HepG2 (cell line): ENCODE measurements around the gene MAJIN. TPM values are rescaled to one million over a fixed set of nuclear protein-coding genes. Genes with fewer than 3 reads are reported as not detected.

ENCODE experiments used
- ATAC-seq: fragments of 200-7000 bp; cut with Tn5 transposase; 3 replicates; pipeline ENCODE4 v1.9.1; 2020; ENCODE audit warnings: mild to moderate bottlenecking, moderate library complexity
- BruUV-seq: library from RNA; stranded (reverse); fragments of 400-500 nt; replicated peaks from 2 replicates; lab custom pipeline; 2021; lab: Mats Ljungman, UMichigan
- CTCF ChIA-PET: fragments of 300-600 bp; formaldehyde crosslinking; extraction: SDS; loops from one replicate; lab custom pipeline; 2021; ENCODE audit warnings: low total read pairs, inconsistent platforms, low intra/inter-chr PET ratio; lab: Yijun Ruan, JAX
- POLR2A ChIA-PET: fragments of 350-600 bp; sonication (Branson Sonifier 250); formaldehyde crosslinking; loops from one replicate; lab custom pipeline; 2020; ENCODE audit warnings: antibody characterized with exemption, inconsistent platforms; lab: Yijun Ruan, JAX
- DNase-seq: peaks from one replicate; pipeline ENCODE4 v3.0.0-alpha.2; 2015; ENCODE audit warnings: low spot score
- FAIRE-seq: peaks from 3 replicates; lab custom pipeline; 2011; peaks lifted over from hg19 to GRCh38; lab: Jason Lieb, UNC
- H2AFZ ChIP-seq: one replicate; pipeline ENCODE4 v1.6.1; 2011; ENCODE audit warnings: low read length, inconsistent platforms
- H3K27ac ChIP-seq: fragments of 300-600 bp; 3 replicates; pipeline ENCODE4 v1.8.0; 2011; ENCODE audit warnings: mixed run types, mild to moderate bottlenecking, mixed read lengths, low read length, inconsistent platforms; ENCODE audit not compliant: insufficient read depth; ENCODE audit errors: extremely low read length
- H3K27me3 ChIP-seq, 2 experiments: fragments of 200-600 bp in 1 of 2; 2 replicates in 1 of 2; 3 replicates in 1 of 2; pipeline versions ENCODE4 v1.6.0 to v1.8.0; 2011; ENCODE audit warnings: low read length in 2 of 2, mild to moderate bottlenecking in 2 of 2, moderate library complexity in 2 of 2, inconsistent platforms in 1 of 2; ENCODE audit not compliant: insufficient read depth in 2 of 2, control insufficient read depth in 1 of 2
- H3K36me3 ChIP-seq, 2 experiments: fragments of 200-600 bp in 1 of 2; replicated peaks in 1 of 2; 2 replicates in 1 of 2; 3 replicates in 1 of 2; pipeline versions ENCODE4 v1.5.1 to v1.8.0; 2011; ENCODE audit warnings: low read length in 2 of 2, inconsistent platforms in 1 of 2; ENCODE audit not compliant: insufficient read depth in 2 of 2, control insufficient read depth in 1 of 2
- H3K4me1 ChIP-seq: 2 replicates; pipeline ENCODE4 v1.5.1; 2012; ENCODE audit warnings: low read length, inconsistent platforms; ENCODE audit not compliant: insufficient read depth
- H3K4me2 ChIP-seq: 2 replicates; pipeline ENCODE4 v1.6.0; 2011; ENCODE audit warnings: low read depth, low read length, inconsistent platforms
- H3K4me3 ChIP-seq, 3 experiments: fragments of 200-600 bp in 1 of 3; sonication (generic), shearing (Covaris generic) in 1 of 3; replicated peaks in 1 of 3; 2 replicates each; pipeline ENCODE4 v1.5.1; 2011 to 2016; ENCODE audit warnings: low read length in 3 of 3, inconsistent platforms in 2 of 3, low read depth in 2 of 3, mild to moderate bottlenecking in 2 of 3, control low read depth in 1 of 3, mixed read lengths in 1 of 3; ENCODE audit not compliant: insufficient read depth in 1 of 3
- H3K79me2 ChIP-seq: one replicate; pipeline ENCODE4 v1.6.1; 2011; ENCODE audit warnings: low read length, inconsistent platforms; ENCODE audit not compliant: insufficient read depth
- H3K9ac ChIP-seq: 2 replicates; pipeline ENCODE4 v1.6.0; 2011; ENCODE audit warnings: mild to moderate bottlenecking, low read depth, low read length, inconsistent platforms; ENCODE audit not compliant: insufficient read depth
- H3K9me3 ChIP-seq: 2 replicates; pipeline ENCODE4 v1.5.1; 2012; ENCODE audit warnings: mild to moderate bottlenecking, low read length
- H4K20me1 ChIP-seq: 2 replicates; pipeline ENCODE4 v1.6.0; 2011; ENCODE audit warnings: inconsistent platforms, mild to moderate bottlenecking, low read length, moderate library complexity; ENCODE audit not compliant: insufficient read depth
- ERF ChIP-seq: IDR thresholded peaks from 2 replicates; pipeline ENCODE4 v1.6.1; 2018; ENCODE audit warnings: missing biosample characterization, missing genetic modification reagents
- KLF13 ChIP-seq: sonication (generic); formaldehyde crosslinking; IDR thresholded peaks from 2 replicates; pipeline ENCODE4 v1.4.0; 2020; ENCODE audit warnings: mild to moderate bottlenecking, missing genetic modification reagents
- NFYC ChIP-seq: IDR thresholded peaks from 2 replicates; pipeline ENCODE4 v1.6.1; 2016; ENCODE audit warnings: missing genetic modification reagents, missing compliant biosample characterization
- POGZ ChIP-seq: sonication (generic); formaldehyde crosslinking; IDR thresholded peaks from 2 replicates; pipeline ENCODE4 v1.4.0; 2020; ENCODE audit warnings: mild to moderate bottlenecking, missing genetic modification reagents
- RNF219 ChIP-seq: sonication (generic); formaldehyde crosslinking; IDR thresholded peaks from 2 replicates; pipeline ENCODE4 v1.5.0; 2020; ENCODE audit warnings: mild to moderate bottlenecking, missing genetic modification reagents
- ZNF530 ChIP-seq: sonication (generic); formaldehyde crosslinking; IDR thresholded peaks from 2 replicates; pipeline ENCODE4 v1.5.0; 2020; ENCODE audit warnings: low read depth, mild to moderate bottlenecking, missing genetic modification reagents
- ZNF7 ChIP-seq: IDR thresholded peaks from 2 replicates; pipeline ENCODE4 v1.6.1; 2016; ENCODE audit warnings: missing biosample characterization, missing genetic modification reagents
- ZNF781 ChIP-seq: sonication (generic); formaldehyde crosslinking; IDR thresholded peaks from 2 replicates; pipeline ENCODE4 v1.5.1; 2020; ENCODE audit warnings: borderline replicate concordance, mild to moderate bottlenecking, missing genetic modification reagents; ENCODE audit errors: not compliant biosample characterization
- WGBS: methylation state at CpG from one replicate; pipeline ENCODE4 v1.1.6; 2017; ENCODE audit warnings: low lambda C conversion rate; 5-methylcytosine and 5-hydroxymethylcytosine counted together
- in situ Hi-C: cut with HindIII; loops from 2 replicates; pipeline ENCODE4 v1.10.0; 2017; ENCODE audit warnings: low pct_unique_long_range_greater_than_20kb; ENCODE audit not compliant: extremely low pct_ligation_motif_present
- intact Hi-C: fragments of 100-400 bp; cut with micrococcal nuclease; formaldehyde crosslinking; loops from one replicate; pipeline ENCODE4 v1.10.0; 2022; ENCODE audit not compliant: unreplicated experiment
- polyA plus RNA-seq, 8 experiments: library from polyadenylated mRNA; depleted of rRNA in 3 of 8; stranded (reverse) in 7 of 8; unstranded in 1 of 8; fragments of >200 nt; fragmentation: Illumina TruSeq in 4 of 8; extraction: Trizol in 4 of 8; gene quantifications; 2 replicates each; pipeline versions ENCODE4 v1.2.1 to v1.2.3, GENCODE V29; 2011 to 2016; ENCODE audit warnings: low read depth in 4 of 8, missing spikeins in 1 of 8, mixed read lengths in 1 of 8; ENCODE audit not compliant: insufficient read depth in 1 of 8
- total RNA-seq, 5 experiments: library from RNA; depleted of rRNA; stranded (reverse); fragments of >200 nt; fragmentation: Illumina TruSeq; extraction: Trizol; gene quantifications; 2 replicates each; pipeline ENCODE4 v1.2.3, GENCODE V29; 2016; ENCODE audit warnings: low read depth in 1 of 5

Gene MAJIN
- total and polyA plus RNA-seq, 2 of the 13 experiments (the other 11 are each of a cell fraction or from before 2014, with no cell fraction given), result not detected

GRCh38 chr11:64994318-64994717 lies 22.4 kb upstream of the MAJIN start:
- Histone ChIP-seq H3K27me3 (no peaks in the 10 kb centered on the region; a peak in 1 of 5 replicates), H3K9ac (no peak overlapping the region), H3K79me2 (no peaks in the 10 kb centered on the region), H3K4me2 (no peak overlapping the region), H4K20me1 (no peaks in the 10 kb centered on the region)
- FAIRE-seq (no peak), DNase-seq (no peak)
- CTCF ChIA-PET, result no interaction called here
- TF ChIP-seq POGZ (CRISPR knock-in tag) (no peak), RNF219 (CRISPR knock-in tag) (no peak), ERF (CRISPR knock-in tag) (no peak), NFYC (CRISPR knock-in tag) (no peak), ZNF781 (CRISPR knock-in tag) (no peak), ZNF530 (no peak), ZNF7 (CRISPR knock-in tag) (no peak), KLF13 (CRISPR knock-in tag) (no peak)
- TF ChIP-seq, all 625 proteins: peak for 0
- Histone ChIP-seq H3K4me3 (no peak overlapping the region), H3K9me3 (no peaks in the 10 kb centered on the region), H3K27ac (no peak overlapping the region), H2AFZ (no peak overlapping the region), H3K36me3 (no peaks in the 10 kb centered on the region; a peak in 1 of 5 replicates), H3K4me1 (peaks cover 50% of the 10 kb centered on the region)
- no TSS peak for BruUV-seq
- intact Hi-C loops, result no loop called here
- ATAC-seq, result no peak
- POLR2A ChIA-PET, result no interaction called here
- in situ Hi-C loops, result no loop called here
- WGBS, result 91% methylated on average over 7 of the region's 7 CpGs
